OCI-LY1 (cell line): ENCODE results near the gene TCL1B.

Experiments used
- H2AFZ ChIP-seq: fragments of 200-600 bp; sonication (generic), shearing (Covaris generic); 2 replicates; pipeline ENCODE4 v1.6.0; 2014; ENCODE audit warnings: antibody characterized with exemption, mild to moderate bottlenecking, low read length
- H3F3A ChIP-seq: fragments of 200-600 bp; sonication (generic), shearing (Covaris generic); 2 replicates; pipeline ENCODE4 v1.6.0; 2014; ENCODE audit warnings: mild to moderate bottlenecking, antibody characterized with exemption, low read length, moderate library complexity; ENCODE audit not compliant: insufficient read depth
- H3K27ac ChIP-seq: fragments of 200-600 bp; sonication (generic); 2 replicates; pipeline ENCODE4 v1.5.1; 2014; ENCODE audit warnings: low read length, mixed run types, mild to moderate bottlenecking, low read depth; ENCODE audit not compliant: poor library complexity, severe bottlenecking
- H3K27me3 ChIP-seq: fragments of 200-600 bp; sonication (generic); 2 replicates; pipeline ENCODE4 v1.6.0; 2014; ENCODE audit warnings: antibody characterized with exemption, mild to moderate bottlenecking, low read length, moderate library complexity; ENCODE audit not compliant: insufficient read depth
- H3K36me3 ChIP-seq: fragments of 200-600 bp; sonication (generic); 2 replicates; pipeline ENCODE4 v1.6.1; 2014; ENCODE audit warnings: mild to moderate bottlenecking, antibody characterized with exemption, low read length, moderate library complexity, mixed read lengths; ENCODE audit not compliant: insufficient read depth
- H3K4me1 ChIP-seq: fragments of 200-600 bp; sonication (generic); 2 replicates; pipeline ENCODE4 v1.5.1; 2014; ENCODE audit warnings: mild to moderate bottlenecking, low read length, moderate library complexity; ENCODE audit not compliant: insufficient read depth, severe bottlenecking
- H3K4me2 ChIP-seq: fragments of 200-600 bp; sonication (generic), shearing (Covaris generic); 2 replicates; pipeline ENCODE4 v1.6.1; 2014; ENCODE audit warnings: low read length
- H3K4me3 ChIP-seq: fragments of 200-600 bp; sonication (generic); 2 replicates; pipeline ENCODE4 v1.5.1; 2014; ENCODE audit warnings: low read length, low read depth, mild to moderate bottlenecking, mixed read lengths; ENCODE audit not compliant: poor library complexity, severe bottlenecking
- H3K79me2 ChIP-seq: fragments of 200-600 bp; shearing (Covaris generic); 2 replicates; pipeline ENCODE4 v1.6.1; 2016; ENCODE audit warnings: mixed run types, low read length, mixed read lengths; ENCODE audit not compliant: insufficient read depth
- H3K9ac ChIP-seq: fragments of 200-600 bp; sonication (generic), shearing (Covaris generic); 2 replicates; pipeline ENCODE4 v1.6.1; 2014; ENCODE audit warnings: mild to moderate bottlenecking, low read length, mixed read lengths
- H3K9me2 ChIP-seq: fragments of 200-600 bp; sonication (generic), shearing (Covaris generic); 2 replicates; pipeline ENCODE4 v1.6.1; 2014; ENCODE audit warnings: low read depth, mild to moderate bottlenecking, low read length, mixed read lengths
- H3K9me3 ChIP-seq: fragments of 200-600 bp; shearing (Covaris generic); 2 replicates; pipeline ENCODE4 v1.6.1; 2014; ENCODE audit warnings: low read length, mixed read lengths
- H4K20me1 ChIP-seq: fragments of 200-600 bp; sonication (generic), shearing (Covaris generic); 2 replicates; pipeline ENCODE4 v1.6.0; 2016; ENCODE audit warnings: mild to moderate bottlenecking, low read length; ENCODE audit not compliant: insufficient read depth
- CTCF ChIP-seq: fragments of 200-600 bp; sonication (generic), shearing (Covaris generic); IDR thresholded peaks from 2 replicates; pipeline ENCODE4 v1.5.1; 2017; ENCODE audit warnings: mild to moderate bottlenecking, antibody characterized with exemption, low read length, moderate library complexity, mixed read lengths
- EZH2 ChIP-seq: fragments of 200-600 bp; sonication (generic), shearing (Covaris generic); IDR thresholded peaks from 2 replicates; pipeline ENCODE4 v1.8.0; 2017; ENCODE audit warnings: borderline replicate concordance, mixed run types, mild to moderate bottlenecking, antibody characterized with exemption, low read length, moderate library complexity, mixed read lengths

TCL1B gene

GRCh38 chr14:95730126-95730525 lies 43.9 kb downstream of the TCL1B start:
- no peak overlapping the region for H2AFZ ChIP-seq
- H3K9me2 ChIP-seq: no peaks in the 10 kb centered on the region
- H3K4me2 ChIP-seq: no peak overlapping the region
- H3K27ac ChIP-seq: no peak overlapping the region
- H3K36me3 ChIP-seq: no peaks in the 10 kb centered on the region; the same call in 1 of the 2 replicates
- H4K20me1 ChIP-seq: no peaks in the 10 kb centered on the region
- H3K9me3 ChIP-seq: no peaks in the 10 kb centered on the region
- TF ChIP-seq CTCF (no peak), EZH2 (no peak)
- H3K27me3 ChIP-seq: no peaks in the 10 kb centered on the region
- no peaks in the 10 kb centered on the region for H3F3A ChIP-seq
- no peaks in the 10 kb centered on the region for H3K4me1 ChIP-seq
- H3K9ac ChIP-seq: no peak overlapping the region
- H3K79me2 ChIP-seq: no peaks in the 10 kb centered on the region
- H3K4me3 ChIP-seq: no peak overlapping the region

- Histone ChIP-seq H3K27ac (no peak overlapping the region), H2AFZ (no peak overlapping the region), H3K9me2 (no peaks in the 10 kb centered on the region), H3K36me3 (no peaks in the 10 kb centered on the region; the same call in 1 of the 2 replicates), H3K4me1 (no peaks in the 10 kb centered on the region), H4K20me1 (no peaks in the 10 kb centered on the region), H3K27me3 (no peaks in the 10 kb centered on the region), H3F3A (no peaks in the 10 kb centered on the region), H3K9me3 (no peaks in the 10 kb centered on the region), H3K79me2 (no peaks in the 10 kb centered on the region), H3K4me2 (no peak overlapping the region), H3K4me3 (no peak overlapping the region), H3K9ac (no peak overlapping the region)
- TF ChIP-seq CTCF: no peak
- TF ChIP-seq EZH2: no peak
Measured at GRCh38 chr14:95733212-95733611, 47.0 kb downstream of the TCL1B start.

DNA sequence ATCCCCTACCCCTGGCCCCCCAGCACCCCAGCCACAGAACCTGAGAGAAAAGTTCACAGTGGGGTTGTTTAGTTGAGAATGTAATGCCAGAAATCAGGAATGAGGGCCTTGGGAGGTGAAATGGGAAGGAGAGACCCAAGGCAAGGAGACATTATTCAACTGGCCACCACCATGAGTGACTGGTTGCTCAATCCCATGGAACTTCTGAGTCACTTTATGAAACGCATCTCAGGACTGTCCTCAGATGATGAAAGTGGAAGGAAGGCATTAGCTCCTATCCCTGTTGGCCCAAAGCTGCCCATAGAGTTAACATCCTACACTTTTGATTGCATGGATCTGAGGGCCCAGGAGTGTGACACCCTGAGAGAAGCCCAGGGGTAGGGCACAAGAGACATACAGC lies 53.1 kb downstream of the TCL1B start:
- Histone ChIP-seq H3K27me3 (no peaks in the 10 kb centered on the region; the same call in 1 of the 2 replicates), H3K9me3 (peaks cover 6% of the 10 kb centered on the region), H3K4me1 (no peaks in the 10 kb centered on the region), H3K9ac (no peak overlapping the region), H3K79me2 (no peaks in the 10 kb centered on the region), H3K9me2 (no peaks in the 10 kb centered on the region), H3K4me3 (no peak overlapping the region), H2AFZ (no peak overlapping the region), H4K20me1 (no peaks in the 10 kb centered on the region), H3K4me2 (no peak overlapping the region), H3K36me3 (no peaks in the 10 kb centered on the region; the same call in 1 of the 2 replicates), H3K27ac (no peak overlapping the region), H3F3A (no peaks in the 10 kb centered on the region)
- TF ChIP-seq EZH2 (no peak), CTCF (no peak)
